ENCODE data around the gene TSC22D2.

DNA sequence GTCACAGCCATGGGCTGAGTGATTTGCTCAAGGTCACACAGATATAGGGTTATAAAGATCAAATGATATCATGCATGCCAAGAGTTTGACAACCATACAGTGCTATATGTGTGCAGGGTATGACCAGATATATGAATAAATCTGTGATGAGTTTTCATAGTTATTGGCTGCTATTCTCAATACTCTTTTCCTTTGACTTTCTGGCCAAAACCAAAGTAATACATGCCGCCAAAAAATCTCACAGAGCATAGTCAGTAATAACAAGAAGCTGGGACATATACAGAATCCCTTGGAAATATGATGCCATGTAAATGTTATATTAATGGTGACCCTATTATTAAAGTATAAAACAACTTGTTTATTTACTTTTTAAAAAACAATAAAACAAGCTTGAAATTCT lies 11.6 kb upstream of the TSC22D2 start:
- TF ChIP-seq, protein P1, sequence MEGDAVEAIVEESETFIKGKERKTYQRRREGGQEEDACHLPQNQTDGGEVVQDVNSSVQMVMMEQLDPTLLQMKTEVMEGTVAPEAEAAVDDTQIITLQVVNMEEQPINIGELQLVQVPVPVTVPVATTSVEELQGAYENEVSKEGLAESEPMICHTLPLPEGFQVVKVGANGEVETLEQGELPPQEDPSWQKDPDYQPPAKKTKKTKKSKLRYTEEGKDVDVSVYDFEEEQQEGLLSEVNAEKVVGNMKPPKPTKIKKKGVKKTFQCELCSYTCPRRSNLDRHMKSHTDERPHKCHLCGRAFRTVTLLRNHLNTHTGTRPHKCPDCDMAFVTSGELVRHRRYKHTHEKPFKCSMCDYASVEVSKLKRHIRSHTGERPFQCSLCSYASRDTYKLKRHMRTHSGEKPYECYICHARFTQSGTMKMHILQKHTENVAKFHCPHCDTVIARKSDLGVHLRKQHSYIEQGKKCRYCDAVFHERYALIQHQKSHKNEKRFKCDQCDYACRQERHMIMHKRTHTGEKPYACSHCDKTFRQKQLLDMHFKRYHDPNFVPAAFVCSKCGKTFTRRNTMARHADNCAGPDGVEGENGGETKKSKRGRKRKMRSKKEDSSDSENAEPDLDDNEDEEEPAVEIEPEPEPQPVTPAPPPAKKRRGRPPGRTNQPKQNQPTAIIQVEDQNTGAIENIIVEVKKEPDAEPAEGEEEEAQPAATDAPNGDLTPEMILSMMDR (conservative IDR thresholded peaks at IDR 0.05), result no peak
- TF ChIP-seq ZFX (IDR thresholded peaks at IDR 0.05), result no peak
